NT2/D1 (cell line): ENCODE results near the gene KIF5B.

Source experiments
- YY1 ChIP-seq: IDR thresholded peaks from 2 replicates; pipeline ENCODE4 v1.6.1; 2011; ENCODE audit not compliant: insufficient read length, insufficient read depth
- ZNF274 ChIP-seq: IDR thresholded peaks from 2 replicates; pipeline ENCODE4 v1.6.1; 2011; ENCODE audit warnings: mild to moderate bottlenecking, low read depth, low read length

GRCh38 chr10:32000937-32001336 is 55.3 kb downstream of the KIF5B start:
- TF ChIP-seq YY1 (no peak), ZNF274 (no peak)
